ENCODE results near the gene RALGPS2.

DNA sequence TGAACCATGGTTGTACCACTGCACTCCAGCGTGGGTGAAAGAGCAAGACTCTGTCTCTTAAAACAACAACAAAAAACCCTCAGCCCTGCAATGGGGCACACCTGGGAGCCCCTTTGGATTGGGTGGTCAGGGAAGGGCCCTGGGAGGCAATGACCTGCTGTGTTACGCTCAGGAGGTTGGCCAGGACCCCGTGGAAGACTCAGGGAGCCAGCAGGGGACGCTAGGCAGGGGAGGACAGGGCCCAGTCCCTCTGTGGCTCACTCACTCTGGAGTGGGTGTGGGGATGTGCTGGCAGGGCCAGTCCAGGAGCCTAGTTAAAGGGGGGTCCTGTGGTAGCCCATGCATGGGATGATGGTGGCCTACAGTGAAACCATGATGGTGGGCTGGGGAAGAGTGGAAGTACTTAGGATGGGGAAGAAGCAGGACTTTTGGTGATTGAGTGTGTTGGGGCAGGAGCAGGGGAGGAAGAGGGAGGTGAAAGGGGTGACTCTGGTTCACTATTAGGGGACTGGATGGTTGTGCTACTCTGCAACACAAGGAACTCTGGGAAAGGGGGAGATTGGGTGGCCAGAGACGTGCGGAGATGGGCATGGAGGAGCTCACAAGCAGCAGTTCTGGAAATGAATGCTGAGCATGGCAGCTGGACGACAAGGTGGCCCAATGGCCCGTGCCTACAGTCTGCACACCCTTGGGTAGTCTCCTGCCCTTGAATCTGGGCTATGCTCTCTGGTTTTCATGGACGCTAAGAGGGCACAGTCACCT, 244.4 kb downstream of the RALGPS2 start:
- TF ChIP-seq, protein P1, sequence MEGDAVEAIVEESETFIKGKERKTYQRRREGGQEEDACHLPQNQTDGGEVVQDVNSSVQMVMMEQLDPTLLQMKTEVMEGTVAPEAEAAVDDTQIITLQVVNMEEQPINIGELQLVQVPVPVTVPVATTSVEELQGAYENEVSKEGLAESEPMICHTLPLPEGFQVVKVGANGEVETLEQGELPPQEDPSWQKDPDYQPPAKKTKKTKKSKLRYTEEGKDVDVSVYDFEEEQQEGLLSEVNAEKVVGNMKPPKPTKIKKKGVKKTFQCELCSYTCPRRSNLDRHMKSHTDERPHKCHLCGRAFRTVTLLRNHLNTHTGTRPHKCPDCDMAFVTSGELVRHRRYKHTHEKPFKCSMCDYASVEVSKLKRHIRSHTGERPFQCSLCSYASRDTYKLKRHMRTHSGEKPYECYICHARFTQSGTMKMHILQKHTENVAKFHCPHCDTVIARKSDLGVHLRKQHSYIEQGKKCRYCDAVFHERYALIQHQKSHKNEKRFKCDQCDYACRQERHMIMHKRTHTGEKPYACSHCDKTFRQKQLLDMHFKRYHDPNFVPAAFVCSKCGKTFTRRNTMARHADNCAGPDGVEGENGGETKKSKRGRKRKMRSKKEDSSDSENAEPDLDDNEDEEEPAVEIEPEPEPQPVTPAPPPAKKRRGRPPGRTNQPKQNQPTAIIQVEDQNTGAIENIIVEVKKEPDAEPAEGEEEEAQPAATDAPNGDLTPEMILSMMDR (IDR thresholded peaks at IDR 0.05; ENCODE audit: insufficient read depth, low read length, poor library complexity, severe bottlenecking), result no peak
- TF ChIP-seq EZH2phosphoT487 (conservative IDR thresholded peaks at IDR 0.05; ENCODE audit: low read length), result no peak

Measured in SU-DHL-6 (cell line).